ENCODE results near the gene B3GALNT1.

The B3GALNT1 gene

GRCh38 chr3:161100994-161101393, 4.2 kb downstream of the B3GALNT1 start:
- ATAC-seq, result no peak
- Mint-ChIP-seq H3K36me3 (no peaks in the 10 kb centered on the region), H3K27me3 (peaks cover 9% of the 10 kb centered on the region), H3K9me3 (no peaks in the 10 kb centered on the region), H3K4me1 (peaks cover 15% of the 10 kb centered on the region), H3K4me3 (no peak overlapping the region), H3K27ac (no peak overlapping the region)

- Mint-ChIP-seq H3K4me3 (no peak overlapping the region), H3K36me3 (no peaks in the 10 kb centered on the region), H3K4me1 (no peaks in the 10 kb centered on the region), H3K9me3 (no peaks in the 10 kb centered on the region), H3K27me3 (no peaks in the 10 kb centered on the region), H3K27ac (no peak overlapping the region)
- ATAC-seq, result no peak
Measured at GRCh38 chr3:161096771-161097367, 8.3 kb downstream of the B3GALNT1 start.

- Mint-ChIP-seq H3K36me3 (no peaks in the 10 kb centered on the region), H3K9me3 (no peaks in the 10 kb centered on the region), H3K27ac (no peak overlapping the region), H3K27me3 (no peaks in the 10 kb centered on the region), H3K4me1 (no peaks in the 10 kb centered on the region), H3K4me3 (no peak overlapping the region)
- ATAC-seq, result no peak
Measured at GRCh38 chr3:161093895-161094294, 11.3 kb downstream of the B3GALNT1 start.

DNA sequence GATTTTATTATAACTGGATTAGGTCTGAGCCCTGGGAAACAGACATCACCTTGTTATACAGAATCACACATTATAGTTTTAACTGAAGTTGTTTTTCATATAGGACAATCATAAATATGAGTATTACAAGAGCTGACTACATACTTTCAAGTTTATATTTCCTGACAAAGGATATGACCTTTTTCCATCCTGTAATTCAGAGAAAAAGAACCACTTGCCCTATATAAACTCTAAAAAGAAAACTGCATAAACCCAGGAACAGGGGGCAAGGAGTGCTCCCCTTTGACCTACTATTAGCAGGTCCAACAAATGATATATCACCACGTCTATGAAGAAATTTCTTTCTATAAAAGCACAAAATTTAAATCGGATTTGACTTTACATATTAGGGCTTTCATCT, 20.9 kb downstream of the B3GALNT1 start:
- peaks cover 16% of the 10 kb centered on the region for H3K4me1 Mint-ChIP-seq
- no peaks in the 10 kb centered on the region for H3K9me3 Mint-ChIP-seq
- no peaks in the 10 kb centered on the region for H3K36me3 Mint-ChIP-seq
- H3K27me3 Mint-ChIP-seq, result no peaks in the 10 kb centered on the region
- ATAC-seq, result no peak
- H3K27ac Mint-ChIP-seq, result no peak overlapping the region
- no peak overlapping the region for H3K4me3 Mint-ChIP-seq

DNA sequence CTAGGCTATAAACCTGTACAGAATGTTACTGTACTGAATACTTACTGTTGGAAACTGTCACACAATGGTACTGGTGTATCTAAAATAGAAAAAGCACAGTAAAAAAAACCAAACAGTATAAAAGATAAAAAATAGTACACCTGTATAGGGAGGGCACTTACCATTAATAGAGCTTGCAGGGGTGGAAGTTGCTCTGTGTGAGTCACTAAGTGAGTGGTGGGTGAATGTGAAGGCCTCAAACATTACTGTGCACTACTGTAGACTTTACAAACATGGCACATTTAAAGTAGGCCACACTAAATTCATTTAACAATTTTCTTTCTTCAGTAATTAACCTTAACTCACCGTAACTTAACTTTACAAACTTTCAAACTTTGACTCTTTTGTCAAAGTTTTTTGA, 22.0 kb downstream of the B3GALNT1 start:
- H3K36me3 Mint-ChIP-seq, result no peaks in the 10 kb centered on the region
- no peaks in the 10 kb centered on the region for H3K27me3 Mint-ChIP-seq
- H3K4me1 Mint-ChIP-seq, result peaks cover 17% of the 10 kb centered on the region
- no peaks in the 10 kb centered on the region for H3K9me3 Mint-ChIP-seq
- no peak overlapping the region for H3K27ac Mint-ChIP-seq
- no peak for ATAC-seq
- no peak overlapping the region for H3K4me3 Mint-ChIP-seq

DNA sequence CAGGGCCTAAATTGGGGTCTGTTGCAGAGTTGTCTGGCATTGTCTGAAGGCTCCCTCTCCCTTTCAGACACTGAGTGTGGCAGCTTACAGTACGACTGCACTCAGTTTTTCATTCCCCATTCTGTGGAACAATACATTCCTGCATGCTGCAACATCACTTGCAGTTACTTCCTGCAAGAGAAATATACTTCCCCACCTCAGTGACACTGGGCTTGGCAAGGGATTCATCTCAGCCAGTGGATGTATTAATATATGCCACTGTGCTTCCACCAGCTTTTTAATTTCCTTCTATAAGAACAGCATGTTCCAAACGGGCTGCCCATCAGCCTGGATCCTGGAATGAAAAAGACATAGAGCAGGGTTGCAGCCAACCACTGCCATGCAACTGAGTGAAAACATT, 23.1 kb downstream of the B3GALNT1 start:
- no peaks in the 10 kb centered on the region for H3K9me3 Mint-ChIP-seq
- peaks cover 22% of the 10 kb centered on the region for H3K4me1 Mint-ChIP-seq
- H3K36me3 Mint-ChIP-seq, result no peaks in the 10 kb centered on the region
- no peaks in the 10 kb centered on the region for H3K27me3 Mint-ChIP-seq
- H3K27ac Mint-ChIP-seq, result peak overlapping the region; percentile 19
- no peak for ATAC-seq
- no peak overlapping the region for H3K4me3 Mint-ChIP-seq

- peaks cover 22% of the 10 kb centered on the region for H3K4me1 Mint-ChIP-seq
- H3K9me3 Mint-ChIP-seq, result no peaks in the 10 kb centered on the region
- H3K4me3 Mint-ChIP-seq, result no peak overlapping the region
- H3K27me3 Mint-ChIP-seq, result no peaks in the 10 kb centered on the region
- ATAC-seq, result peak; percentile 51
- H3K36me3 Mint-ChIP-seq, result no peaks in the 10 kb centered on the region
- H3K27ac Mint-ChIP-seq, result peak overlapping the region; percentile 19
Measured at GRCh38 chr3:161081633-161082032, 23.5 kb downstream of the B3GALNT1 start.

DNA sequence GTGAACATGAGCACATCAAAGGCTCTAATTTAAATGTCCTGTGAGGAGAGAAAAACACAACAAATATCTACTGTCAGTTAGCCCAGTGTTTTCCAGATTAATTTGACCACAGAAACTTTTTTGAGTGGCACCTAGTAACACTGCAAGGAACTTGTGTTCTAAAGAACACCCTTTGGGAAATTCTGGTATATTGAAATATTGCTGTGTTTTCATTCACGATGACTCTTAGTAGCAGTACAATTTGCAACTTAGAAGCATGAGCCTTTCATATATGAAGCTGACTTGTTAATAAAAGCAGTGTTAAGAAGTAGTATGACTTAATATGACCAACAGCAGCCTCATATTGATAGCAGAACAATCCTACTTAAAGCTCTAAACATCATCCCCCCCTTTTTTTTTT, 32.0 kb downstream of the B3GALNT1 start:
- Mint-ChIP-seq H3K9me3 (no peaks in the 10 kb centered on the region), H3K27me3 (no peaks in the 10 kb centered on the region), H3K27ac (no peak overlapping the region), H3K4me3 (no peak overlapping the region), H3K36me3 (peaks cover 7% of the 10 kb centered on the region), H3K4me1 (peaks cover 33% of the 10 kb centered on the region)
- no peak for ATAC-seq

DNA sequence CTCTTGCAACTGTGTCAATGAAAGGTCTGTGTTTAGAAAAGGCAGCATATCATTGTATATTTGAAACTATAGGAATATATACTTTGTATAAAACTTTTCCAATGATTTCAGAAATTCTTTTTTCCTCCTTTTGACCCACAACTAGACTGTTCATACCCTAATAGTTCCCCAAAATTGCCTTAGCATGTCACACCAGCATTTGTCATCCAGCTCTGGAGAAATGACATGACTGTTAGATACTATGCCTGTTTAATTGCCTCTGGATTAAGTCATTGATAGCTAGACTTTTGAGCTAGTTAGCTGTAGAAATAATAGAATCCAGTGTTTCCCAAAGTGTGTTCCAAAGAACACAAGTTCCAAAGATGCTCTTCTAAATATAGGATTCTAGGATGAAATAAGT, 32.4 kb downstream of the B3GALNT1 start:
- no peak for ATAC-seq
- no peak overlapping the region for H3K27ac Mint-ChIP-seq
- H3K4me3 Mint-ChIP-seq, result no peak overlapping the region

DNA sequence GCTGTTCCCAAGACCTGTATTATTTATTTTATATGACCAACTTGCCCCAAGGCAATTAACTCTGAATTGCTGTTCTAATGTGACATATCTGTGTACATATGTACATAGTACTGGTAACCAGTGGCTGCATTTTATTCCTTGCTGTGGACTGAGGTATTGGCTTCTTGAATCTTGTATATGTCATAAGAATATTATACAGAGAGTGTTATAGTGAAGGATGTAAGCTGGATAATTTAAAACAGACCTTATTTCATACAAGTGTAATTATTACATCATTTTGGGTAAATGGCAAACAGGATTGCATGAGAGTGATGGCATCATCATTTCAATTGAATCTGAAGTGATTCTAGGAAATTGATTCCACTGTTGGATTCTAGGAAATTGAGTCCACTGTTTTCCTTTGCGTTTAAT, 32.9 kb downstream of the B3GALNT1 start:
- Mint-ChIP-seq H3K4me3 (no peak overlapping the region), H3K27ac (no peak overlapping the region), H3K36me3 (peaks cover 8% of the 10 kb centered on the region), H3K4me1 (peaks cover 37% of the 10 kb centered on the region), H3K27me3 (no peaks in the 10 kb centered on the region), H3K9me3 (no peaks in the 10 kb centered on the region)
- ATAC-seq, result no peak

More for the DNA sequence above, 32.4 kb downstream of the B3GALNT1 start:
- Mint-ChIP-seq H3K36me3 (peaks cover 7% of the 10 kb centered on the region), H3K27me3 (no peaks in the 10 kb centered on the region), H3K4me1 (peaks cover 33% of the 10 kb centered on the region), H3K9me3 (no peaks in the 10 kb centered on the region)

GRCh38 chr3:161070980-161071663, 34.0 kb downstream of the B3GALNT1 start:
- Mint-ChIP-seq H3K9me3 (no peaks in the 10 kb centered on the region), H3K4me1 (peaks cover 48% of the 10 kb centered on the region), H3K27ac (no peak overlapping the region), H3K36me3 (peaks cover 11% of the 10 kb centered on the region), H3K27me3 (no peaks in the 10 kb centered on the region), H3K4me3 (no peak overlapping the region)
- no peak for ATAC-seq

DNA sequence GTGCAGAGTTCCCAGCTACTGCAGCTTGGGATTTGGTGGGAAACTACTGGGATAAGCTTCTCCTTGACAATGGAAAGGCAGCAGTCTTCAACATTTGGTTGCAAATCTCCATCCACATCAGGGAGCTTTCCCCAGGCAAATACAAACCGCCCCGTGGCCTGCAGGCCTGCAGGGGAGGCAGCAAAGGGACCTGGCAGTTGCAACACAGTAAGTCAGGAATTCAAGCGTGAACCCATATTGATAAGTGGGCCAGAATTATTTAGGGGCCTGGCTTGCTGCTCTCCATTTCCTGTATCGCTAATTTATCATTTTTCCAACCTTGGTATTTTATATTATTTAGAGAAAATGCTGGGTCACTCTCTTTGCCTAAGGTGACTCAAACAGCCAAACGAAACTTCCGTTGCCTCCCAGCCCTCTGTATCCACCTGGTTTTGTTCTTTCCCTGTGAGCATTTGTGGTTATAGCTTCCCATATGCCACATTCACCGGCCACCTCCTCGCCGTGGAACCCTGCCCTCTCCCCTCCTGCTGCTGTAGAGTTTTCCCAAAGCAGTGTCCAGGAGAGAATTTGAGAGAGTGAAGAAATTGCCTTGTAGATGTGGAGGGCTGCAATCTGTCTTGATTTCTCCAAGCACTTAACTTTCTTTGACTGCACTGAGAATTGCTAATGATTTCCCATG, 34.8 kb downstream of the B3GALNT1 start:
- Mint-ChIP-seq H3K4me3 (no peak overlapping the region), H3K27me3 (no peaks in the 10 kb centered on the region), H3K36me3 (peaks cover 13% of the 10 kb centered on the region), H3K27ac (peak overlapping the region; percentile 57), H3K9me3 (no peaks in the 10 kb centered on the region), H3K4me1 (peaks cover 49% of the 10 kb centered on the region)
- ATAC-seq, result no peak

DNA sequence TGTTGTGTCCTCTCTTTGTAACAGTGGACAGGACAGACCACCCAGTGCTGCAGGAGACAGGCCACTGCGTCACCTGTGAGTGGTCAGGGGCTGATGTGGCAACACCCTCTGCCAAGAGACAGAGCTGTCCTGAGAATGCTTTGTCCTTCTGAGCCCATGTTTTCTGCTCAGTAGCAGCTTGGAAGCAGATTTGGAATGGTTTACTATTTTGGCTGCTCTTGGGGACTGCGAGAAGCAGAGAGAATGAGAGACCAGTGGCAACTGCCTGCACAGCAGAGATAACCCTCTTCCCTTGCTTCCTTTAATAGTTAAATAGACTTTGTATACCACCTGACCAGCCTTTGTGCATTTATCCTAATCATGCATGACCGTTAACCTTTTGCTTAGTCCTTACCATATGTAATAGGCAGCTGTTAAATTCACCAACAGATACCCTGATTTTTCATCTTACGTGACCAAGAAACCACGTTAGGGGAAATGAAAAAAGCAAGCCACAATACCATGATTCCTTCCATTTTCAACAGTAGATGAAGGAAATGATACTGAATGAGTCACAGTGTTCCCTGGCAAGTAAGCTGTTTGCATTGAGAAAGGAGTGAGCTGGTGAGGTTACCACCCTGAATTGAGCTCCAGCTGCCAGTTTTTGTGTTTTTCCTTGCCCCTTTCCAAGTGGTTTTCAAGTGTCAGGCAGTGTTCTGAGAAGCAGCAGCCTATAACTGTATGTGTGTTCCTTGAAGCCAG, 35.5 kb downstream of the B3GALNT1 start:
- Mint-ChIP-seq H3K27me3 (no peaks in the 10 kb centered on the region), H3K36me3 (peaks cover 17% of the 10 kb centered on the region), H3K4me1 (peaks cover 49% of the 10 kb centered on the region), H3K27ac (peak overlapping the region; percentile 57), H3K4me3 (peak overlapping the region; percentile 27), H3K9me3 (no peaks in the 10 kb centered on the region)
- peak; percentile 97 for ATAC-seq

GRCh38 chr3:161067335-161067734, 37.8 kb downstream of the B3GALNT1 start:
- H3K36me3 Mint-ChIP-seq, result peaks cover 17% of the 10 kb centered on the region
- ATAC-seq, result no peak
- no peaks in the 10 kb centered on the region for H3K9me3 Mint-ChIP-seq
- peak overlapping the region; percentile 57 for H3K27ac Mint-ChIP-seq
- H3K27me3 Mint-ChIP-seq, result no peaks in the 10 kb centered on the region
- H3K4me1 Mint-ChIP-seq, result peaks cover 49% of the 10 kb centered on the region
- H3K4me3 Mint-ChIP-seq, result no peak overlapping the region

- no peak overlapping the region for H3K4me3 Mint-ChIP-seq
- peak; percentile 24 for ATAC-seq
- H3K27ac Mint-ChIP-seq, result peak overlapping the region; percentile 57
- H3K36me3 Mint-ChIP-seq, result peaks cover 17% of the 10 kb centered on the region
- no peaks in the 10 kb centered on the region for H3K27me3 Mint-ChIP-seq
- no peaks in the 10 kb centered on the region for H3K9me3 Mint-ChIP-seq
- H3K4me1 Mint-ChIP-seq, result peaks cover 49% of the 10 kb centered on the region
Measured at GRCh38 chr3:161066930-161067329, 38.2 kb downstream of the B3GALNT1 start.
